HG03045 (cell line): Measurements from ENCODE around the gene CTAG1A.
"Not testable (repeated sequence)": the region's sequence is repeated elsewhere in the genome, so short reads cannot be mapped to it uniquely, and the experiment has no call there.

ENCODE experiments used
- ATAC-seq: cut with Tn5 transposase; IDR thresholded peaks from one replicate; pipeline ENCODE4 v1.9.1; 2021; ENCODE audit warnings: mild to moderate bottlenecking, moderate library complexity; ENCODE audit not compliant: unreplicated experiment

Gene CTAG1A

GRCh38 chrX:154570361-154570760 lies 14.6 kb upstream of the CTAG1A start:
- not testable (repeated sequence) for ATAC-seq

GRCh38 chrX:154573061-154573460 lies 11.9 kb upstream of the CTAG1A start:
- ATAC-seq = not testable (repeated sequence)

- ATAC-seq = not testable (repeated sequence)
Observed at GRCh38 chrX:154575076-154575475, 9.9 kb upstream of the CTAG1A start.

GRCh38 chrX:154582994-154583393 lies 1.9 kb upstream of the CTAG1A start:
- not testable (repeated sequence) for ATAC-seq

- ATAC-seq = not testable (repeated sequence)
Observed at GRCh38 chrX:154590415-154590814, 5.5 kb downstream of the CTAG1A start.

GRCh38 chrX:154592505-154592904 lies 7.6 kb downstream of the CTAG1A start:
- no peak for ATAC-seq

GRCh38 chrX:154593201-154593600 lies 8.3 kb downstream of the CTAG1A start:
- ATAC-seq = no peak

- ATAC-seq = no peak
Observed at GRCh38 chrX:154594491-154594890, 9.6 kb downstream of the CTAG1A start.

GRCh38 chrX:154595559-154596249 lies 10.8 kb downstream of the CTAG1A start:
- ATAC-seq = no peak

- ATAC-seq = no peak
Observed at GRCh38 chrX:154596290-154596929, 11.5 kb downstream of the CTAG1A start.

GRCh38 chrX:154597221-154597620 lies 12.3 kb downstream of the CTAG1A start:
- ATAC-seq = no peak

GRCh38 chrX:154598656-154599055 lies 13.7 kb downstream of the CTAG1A start:
- no peak for ATAC-seq

- no peak for ATAC-seq
Observed at GRCh38 chrX:154599531-154599930, 14.6 kb downstream of the CTAG1A start.

GRCh38 chrX:154600759-154601374 lies 15.9 kb downstream of the CTAG1A start:
- ATAC-seq = no peak

- no peak for ATAC-seq
Observed at GRCh38 chrX:154602226-154602625, 17.3 kb downstream of the CTAG1A start.

GRCh38 chrX:154602766-154603437 lies 18.0 kb downstream of the CTAG1A start:
- no peak for ATAC-seq

- ATAC-seq = no peak
Observed at GRCh38 chrX:154603438-154604430, 18.8 kb downstream of the CTAG1A start.

- no peak for ATAC-seq
Observed at GRCh38 chrX:154605566-154605965, 20.6 kb downstream of the CTAG1A start.

GRCh38 chrX:154607370-154607769 lies 22.4 kb downstream of the CTAG1A start:
- ATAC-seq = no peak

- not testable (repeated sequence) for ATAC-seq
Observed at GRCh38 chrX:154607976-154608375, 23.0 kb downstream of the CTAG1A start.
